HG03432 (cell line): ENCODE results near the gene CTDP1.

Experiments
- ATAC-seq: cut with Tn5 transposase; IDR thresholded peaks from one replicate; pipeline ENCODE4 v1.9.1; 2021; ENCODE audit warnings: mild to moderate bottlenecking, moderate library complexity; ENCODE audit not compliant: unreplicated experiment

CTDP1 gene

GRCh38 chr18:79755496-79756142 is 76.0 kb downstream of the CTDP1 start:
- ATAC-seq: no peak

- no peak for ATAC-seq
Observed at GRCh38 chr18:79756143-79756500, 76.5 kb downstream of the CTDP1 start.

GRCh38 chr18:79756826-79757225 is 77.2 kb downstream of the CTDP1 start:
- ATAC-seq: no peak

- ATAC-seq: no peak
Observed at GRCh38 chr18:79760348-79760747, 80.7 kb downstream of the CTDP1 start.

GRCh38 chr18:79760881-79761280 is 81.3 kb downstream of the CTDP1 start:
- ATAC-seq: no peak

GRCh38 chr18:79763407-79763806 is 83.8 kb downstream of the CTDP1 start:
- ATAC-seq: no peak

- no peak for ATAC-seq
Observed at GRCh38 chr18:79764131-79764530, 84.5 kb downstream of the CTDP1 start.

- no peak for ATAC-seq
Observed at GRCh38 chr18:79765491-79766245, 86.1 kb downstream of the CTDP1 start.

- ATAC-seq: no peak
Observed at GRCh38 chr18:79766308-79766707, 86.7 kb downstream of the CTDP1 start.

- ATAC-seq: no peak
Observed at GRCh38 chr18:79768745-79769144, 89.1 kb downstream of the CTDP1 start.

- ATAC-seq: no peak
Observed at GRCh38 chr18:79769698-79770500, 90.3 kb downstream of the CTDP1 start.

GRCh38 chr18:79770501-79770815 is 90.9 kb downstream of the CTDP1 start:
- ATAC-seq: no peak

GRCh38 chr18:79770826-79771225 is 91.2 kb downstream of the CTDP1 start:
- no peak for ATAC-seq

- ATAC-seq: no peak
Observed at GRCh38 chr18:79771446-79772107, 92.0 kb downstream of the CTDP1 start.

GRCh38 chr18:79772108-79772864 is 92.7 kb downstream of the CTDP1 start:
- ATAC-seq: no peak

- ATAC-seq: no peak
Observed at GRCh38 chr18:79772865-79773696, 93.5 kb downstream of the CTDP1 start.

GRCh38 chr18:79774111-79774510 is 94.5 kb downstream of the CTDP1 start:
- no peak for ATAC-seq

GRCh38 chr18:79775441-79776221 is 96.0 kb downstream of the CTDP1 start:
- ATAC-seq: no peak

- no peak for ATAC-seq
Observed at GRCh38 chr18:79776674-79777073, 97.1 kb downstream of the CTDP1 start.
